K562 (cell line): ENCODE results near the gene NAA11. TPM values are rescaled to one million over a fixed set of nuclear protein-coding genes. Genes with fewer than 3 reads are reported as not detected.

ENCODE experiments used
- ATAC-seq: fragments of 200-7000 bp; cut with Tn5 transposase; 3 replicates; pipeline ENCODE4 v1.9.1; 2020; ENCODE audit warnings: moderate library complexity
- BruUV-seq: library from RNA; stranded (reverse); fragments of 400-500 nt; replicated peaks from 2 replicates; lab custom pipeline; 2021; lab: Mats Ljungman, UMichigan
- CTCF ChIA-PET: fragments of 300-600 bp; formaldehyde crosslinking; extraction: SDS; loops from one replicate; lab custom pipeline; 2021; ENCODE audit warnings: low intra/inter-chr PET ratio; lab: Yijun Ruan, JAX
- POLR2A ChIA-PET: fragments of 300-600, 350-650 bp; sonication (Branson Sonifier 250); formaldehyde crosslinking; extraction: SDS; loops from one replicate; lab custom pipeline; 2021; ENCODE audit warnings: antibody characterized with exemption, inconsistent platforms; lab: Yijun Ruan, JAX
- DNase-seq, 4 experiments: peaks; one replicate each; pipeline versions ENCODE4 v3.0.0 to v3.0.0-alpha.2; 2011 to 2018; ENCODE audit warnings: low spot score in 3 of 4, mixed read lengths in 3 of 4; ENCODE audit errors: extremely low read depth in 1 of 4
- FAIRE-seq: peaks from 2 replicates; lab custom pipeline; 2011; peaks lifted over from hg19 to GRCh38; lab: Jason Lieb, UNC
- H2AFZ ChIP-seq: 2 replicates; pipeline ENCODE4 v1.6.0; 2011; ENCODE audit warnings: low read depth, low read length, control low read depth, inconsistent platforms
- H3K27ac ChIP-seq: fragments of 200-600 bp; 3 replicates; pipeline ENCODE4 v1.8.0; 2011; ENCODE audit warnings: low read depth, mild to moderate bottlenecking, control low read depth, inconsistent platforms, low read length, moderate library complexity, mixed read lengths; ENCODE audit errors: extremely low read depth
- H3K27me3 ChIP-seq, 2 experiments: fragments of 300-600 bp in 1 of 2; 2 replicates in 1 of 2; 3 replicates in 1 of 2; pipeline versions ENCODE4 v1.6.0 to v1.8.0; 2011; ENCODE audit warnings: inconsistent platforms in 2 of 2, low read length in 2 of 2, mild to moderate bottlenecking in 1 of 2, mixed read lengths in 1 of 2, moderate library complexity in 1 of 2; ENCODE audit not compliant: control insufficient read depth in 2 of 2, insufficient read depth in 2 of 2
- H3K36me3 ChIP-seq: fragments of 300-600 bp; 3 replicates; pipeline ENCODE4 v1.8.0; 2011; ENCODE audit warnings: mild to moderate bottlenecking, low read length, inconsistent platforms; ENCODE audit not compliant: control insufficient read depth, insufficient read depth
- H3K4me1 ChIP-seq, 2 experiments: fragments of 200-600 bp in 1 of 2; replicated peaks in 1 of 2; 2 replicates in 1 of 2; 3 replicates in 1 of 2; pipeline versions ENCODE4 v1.5.1 to v1.8.0; 2011; ENCODE audit warnings: inconsistent platforms in 2 of 2, low read length in 2 of 2, mild to moderate bottlenecking in 1 of 2, mixed read lengths in 1 of 2, moderate library complexity in 1 of 2; ENCODE audit not compliant: control insufficient read depth in 2 of 2, insufficient read depth in 2 of 2
- H3K4me2 ChIP-seq: 2 replicates; pipeline ENCODE4 v1.6.1; 2011; ENCODE audit warnings: low read length, control low read depth, inconsistent platforms, mixed read lengths; ENCODE audit not compliant: insufficient read depth
- H3K4me3 ChIP-seq: fragments of 200-600 bp; sonication (generic), shearing (Covaris generic); 2 replicates; pipeline ENCODE4 v1.5.1; 2016; ENCODE audit warnings: control low read depth, inconsistent platforms
- H3K79me2 ChIP-seq: fragments of 200-600 bp; 3 replicates; pipeline ENCODE4 v1.8.0; 2011; ENCODE audit warnings: low read length, inconsistent platforms; ENCODE audit not compliant: control insufficient read depth, insufficient read depth
- H3K9ac ChIP-seq, 2 experiments: 2 replicates each; pipeline versions ENCODE4 v1.6.0 to v1.6.1; 2011; ENCODE audit warnings: low read depth in 2 of 2, low read length in 2 of 2, control low read depth in 1 of 2, inconsistent platforms in 1 of 2, mild to moderate bottlenecking in 1 of 2, mixed read lengths in 1 of 2; ENCODE audit not compliant: insufficient read depth in 1 of 2
- H3K9me1 ChIP-seq: one replicate; pipeline ENCODE4 v1.6.0; 2011; ENCODE audit warnings: inconsistent platforms, mild to moderate bottlenecking, low read length, moderate library complexity; ENCODE audit not compliant: control insufficient read depth, insufficient read depth
- H3K9me3 ChIP-seq: replicated peaks from 2 replicates; pipeline ENCODE4 v1.5.1; 2011; ENCODE audit warnings: low read depth, low read length, inconsistent platforms; ENCODE audit not compliant: control insufficient read depth, insufficient read depth
- H4K20me1 ChIP-seq: replicated peaks from 2 replicates; pipeline ENCODE4 v1.6.1; 2011; ENCODE audit warnings: low read length, inconsistent platforms, mixed read lengths; ENCODE audit not compliant: control insufficient read depth, insufficient read depth
- ARHGAP35 ChIP-seq: fragments of 450-650 bp; IDR thresholded peaks from 2 replicates; pipeline ENCODE4 v1.6.1; 2018; ENCODE audit not compliant: partially characterized antibody
- BRF2 ChIP-seq: IDR thresholded peaks from 3 replicates; pipeline ENCODE4 v1.6.1; 2011; ENCODE audit warnings: borderline replicate concordance, mild to moderate bottlenecking; ENCODE audit not compliant: insufficient read length, insufficient read depth
- ETV1 ChIP-seq: fragments of 450-650 bp; conservative IDR thresholded peaks from 2 replicates; pipeline ENCODE4 v1.6.1; 2016; ENCODE audit warnings: missing genetic modification characterization, control low read depth, low read depth, missing compliant biosample characterization
- MAFF ChIP-seq: IDR thresholded peaks from 2 replicates; pipeline ENCODE4 v1.6.1; 2012; ENCODE audit warnings: low read length, improper control_type of control experiment
- MEF2D ChIP-seq: conservative IDR thresholded peaks from 2 replicates; pipeline ENCODE4 v1.6.1; 2016; ENCODE audit warnings: low read depth, missing genetic modification characterization, missing compliant biosample characterization
- TFAM ChIP-seq: fragments of 250-450 bp; sonication (Bioruptor Pico); conservative IDR thresholded peaks from 2 replicates; pipeline ENCODE4 v1.5.0; 2021; ENCODE audit warnings: mild to moderate bottlenecking, moderate library complexity
- ZNF280B ChIP-seq: fragments of 250-450 bp; sonication (Bioruptor Pico); IDR thresholded peaks from 2 replicates; pipeline ENCODE4 v1.5.1; 2021; ENCODE audit warnings: mild to moderate bottlenecking
- in situ Hi-C: fragments of 300-500 bp; cut with MboI; formaldehyde crosslinking; loops from 4 replicates; pipeline ENCODE4 v1.15.0; 2018; ENCODE audit warnings: inconsistent platforms, mixed read lengths
- intact Hi-C: fragments of 100-400 bp; cut with micrococcal nuclease; formaldehyde crosslinking; loops from 2 replicates; pipeline ENCODE4 v1.14.2; 2022
- polyA plus RNA-seq, 8 experiments: library from polyadenylated mRNA; depleted of rRNA in 4 of 8; stranded (reverse) in 5 of 8; unstranded in 3 of 8; fragments of >200 nt; fragmentation: Nextera tagmentation in 2 of 8; fragmentation: Illumina TruSeq in 1 of 8; extraction: Ambion mirVana in 2 of 8; extraction: Trizol in 1 of 8; gene quantifications; 2 replicates each; pipeline versions ENCODE4 v1.2.1 to v1.2.3, GENCODE V29; 2011 to 2014; ENCODE audit warnings: inconsistent platforms in 1 of 8, missing spikeins in 1 of 8
- total RNA-seq, 7 experiments: library from RNA; depleted of rRNA in 6 of 7; stranded (reverse); fragments of >200 nt in 6 of 7; fragmentation: Illumina TruSeq in 2 of 7; extraction: Trizol in 2 of 7; gene quantifications; 2 replicates each; pipeline versions ENCODE4 v1.2.1 to v1.2.3, GENCODE V29; 2011 to 2021; ENCODE audit warnings: low replicate concordance in 1 of 7

NAA11 gene
- total and polyA plus RNA-seq, 9 of the 15 experiments (the other 6 are each of a cell fraction or from before 2014, with no cell fraction given), result 17.1 to 34.6 (median 23.1) TPM

DNA sequence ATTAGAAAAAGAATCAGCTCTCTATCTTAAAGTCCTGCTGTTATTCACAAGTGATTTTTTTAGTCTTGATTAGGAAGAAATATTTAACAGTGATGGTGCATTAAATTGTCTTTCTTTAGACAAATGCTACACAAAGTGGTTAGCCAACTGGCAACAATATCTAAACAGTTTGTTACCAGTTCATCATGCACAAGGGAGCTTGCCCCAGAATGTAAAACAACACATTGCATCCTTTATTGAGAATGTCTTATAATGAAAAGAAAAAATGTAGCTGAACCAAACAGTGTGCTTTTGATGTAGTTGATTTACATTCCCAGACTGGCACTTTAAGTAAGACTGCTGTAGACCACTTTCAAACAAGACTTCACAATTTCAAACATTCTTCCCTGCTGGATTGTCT is 34.1 kb upstream of the NAA11 start:
- in situ Hi-C loops, result no loop called here
- Histone ChIP-seq H3K27ac (no peak overlapping the region), H3K36me3 (no peaks in the 10 kb centered on the region), H3K4me2 (no peak overlapping the region), H3K9me3 (no peaks in the 10 kb centered on the region), H3K27me3 (no peaks in the 10 kb centered on the region), H3K4me3 (no peak overlapping the region), H3K4me1 (no peaks in the 10 kb centered on the region), H4K20me1 (no peaks in the 10 kb centered on the region)
- no TSS peak for BruUV-seq
- POLR2A ChIA-PET, result no interaction called here
- intact Hi-C loops, result no loop called here
- no peak for TF ChIP-seq MAFF
- no peak for TF ChIP-seq BRF2
- no peak for TF ChIP-seq MEF2D (tag)
- no peak for TF ChIP-seq ETV1 (tag)
- no peak for TF ChIP-seq TFAM
- TF ChIP-seq ZNF280B (CRISPR knock-in tag), result no peak
- TF ChIP-seq ARHGAP35, result no peak
- TF ChIP-seq, all 486 proteins: peak for 0
- no peaks in the 10 kb centered on the region for H3K9me1 ChIP-seq
- no peaks in the 10 kb centered on the region for H3K79me2 ChIP-seq
- FAIRE-seq (no peak), ATAC-seq (no peak), DNase-seq (no peak)
- CTCF ChIA-PET, result no interaction called here
- no peak overlapping the region for H2AFZ ChIP-seq
- H3K9ac ChIP-seq, result no peak overlapping the region
